RPMI8226 (cell line): ENCODE results near the gene CMKLR1.

Experiments used
- DNase-seq: peaks from one replicate; pipeline ENCODE4 v3.0.0-alpha.2; 2015

CMKLR1 gene

GRCh38 chr12:108257610-108258106 is 81.5 kb downstream of the CMKLR1 start:
- no peak for DNase-seq

GRCh38 chr12:108257004-108257403 is 82.1 kb downstream of the CMKLR1 start:
- DNase-seq, result no peak

GRCh38 chr12:108255252-108255602 is 83.9 kb downstream of the CMKLR1 start:
- DNase-seq, result no peak

- DNase-seq, result no peak
Observed at GRCh38 chr12:108254517-108255251, 84.4 kb downstream of the CMKLR1 start.

GRCh38 chr12:108254030-108254429 is 85.1 kb downstream of the CMKLR1 start:
- DNase-seq, result no peak

- DNase-seq, result no peak
Observed at GRCh38 chr12:108253540-108253939, 85.6 kb downstream of the CMKLR1 start.

- no peak for DNase-seq
Observed at GRCh38 chr12:108252523-108252922, 86.6 kb downstream of the CMKLR1 start.

GRCh38 chr12:108248011-108248410 is 91.1 kb downstream of the CMKLR1 start:
- no peak for DNase-seq

GRCh38 chr12:108247130-108247529 is 92.0 kb downstream of the CMKLR1 start:
- DNase-seq, result no peak

GRCh38 chr12:108241986-108242703 is 97.0 kb downstream of the CMKLR1 start:
- no peak for DNase-seq

GRCh38 chr12:108240928-108241327 is 98.2 kb downstream of the CMKLR1 start:
- no peak for DNase-seq

- no peak for DNase-seq
Observed at GRCh38 chr12:108240027-108240785, 98.9 kb downstream of the CMKLR1 start.

- no peak for DNase-seq
Observed at GRCh38 chr12:108239378-108239777, 99.7 kb downstream of the CMKLR1 start.

GRCh38 chr12:108238474-108238873 is 100.6 kb downstream of the CMKLR1 start:
- no peak for DNase-seq
